Right cardiac atrium (tissue), 5 donors: ENCODE data around the gene ICAM2. TPM values are rescaled to one million over a fixed set of nuclear protein-coding genes. Genes with fewer than 3 reads are reported as not detected.
"Not testable (repeated sequence)": the region's sequence is repeated elsewhere in the genome, so short reads cannot be mapped to it uniquely, and the experiment has no call there.

Experiments used
- ATAC-seq, 2 donors: fragments of 200-7000 bp; cut with Tn5 transposase; one replicate each; pipeline versions ENCODE4 v1.8.0 to v1.9.1; 2020; ENCODE audit warnings: moderate library complexity in 2 of 2, mild to moderate bottlenecking in 1 of 2
- DNase-seq, 3 donors: peaks; one replicate each; pipeline ENCODE4 v3.0.0-alpha.2; 2020
- H3K27ac ChIP-seq: one replicate; pipeline ENCODE4 v1.5.1; 2013; ENCODE audit warnings: mild to moderate bottlenecking, low read length, control low read depth, moderate library complexity
- H3K27me3 ChIP-seq: one replicate; pipeline ENCODE4 v1.6.1; 2013; ENCODE audit not compliant: control insufficient read depth, insufficient read depth
- H3K4me1 ChIP-seq: one replicate; pipeline ENCODE4 v1.6.1; 2013; ENCODE audit warnings: low read length; ENCODE audit not compliant: control insufficient read depth, insufficient read depth
- H3K4me3 ChIP-seq: one replicate; pipeline ENCODE4 v1.5.1; 2013; ENCODE audit warnings: low read length, control low read depth
- H3K9me3 ChIP-seq: one replicate; pipeline ENCODE4 v1.6.1; 2013; ENCODE audit warnings: low read length; ENCODE audit not compliant: control insufficient read depth
- WGBS: extraction: QIAGEN DNeasy Blood & Tissue Kit; methylation state at CpG from one replicate; pipeline ENCODE4 v1.1.7; 2013; 5-methylcytosine and 5-hydroxymethylcytosine counted together
- intact Hi-C, 4 donors: fragments of 100-400 bp; cut with DNase I; formaldehyde crosslinking; loops; one replicate each; pipeline versions ENCODE4 v1.11.0 to v1.14.0; 2022 to 2023
- polyA plus RNA-seq: library from polyadenylated mRNA; stranded (reverse); fragments of 200-250 nt; gene quantifications from one replicate; pipeline ENCODE4 v1.2.3, GENCODE V29; 2013
- total RNA-seq, 4 donors: library from RNA; stranded (reverse); fragmentation: NEBNext Ultra II Directional; extraction: Animal tissue kit (Norgen Biotek cat#: 25700); gene quantifications; one replicate each; pipeline ENCODE4 v1.2.1, GENCODE V29; 2021
- donor health status: healthy with polysubstance abuse.
- donor health status: DM: no; HTN: yes; CAD: no.
- donor health status: DM: no; HTN: no; CAD: no.
- donor health status: DM: no; HTN: yes; CAD: no; lungs with severe emphysema.
- donor health status: DM: yes; HTN: yes; CAD: no.

ICAM2 gene
- total and polyA plus RNA-seq, 5 donors, result 17.6 to 50.3 (median 27.4) TPM

GRCh38 chr17:64009571-64010402 lies 10.6 kb downstream of the ICAM2 start:
- H3K4me3 ChIP-seq, result no peak overlapping the region
- 64% methylated on average over 8 of the region's 8 CpGs for WGBS
- intact Hi-C loops, result no loop called here
- no peak overlapping the region for H3K27ac ChIP-seq
- DNase-seq, result no peak
- ATAC-seq, result no peak
- H3K9me3 ChIP-seq, result no peaks in the 10 kb centered on the region
- H3K27me3 ChIP-seq, result no peaks in the 10 kb centered on the region
- H3K4me1 ChIP-seq, result peaks cover 11% of the 10 kb centered on the region

GRCh38 chr17:64008830-64009229 lies 11.6 kb downstream of the ICAM2 start:
- no peak for DNase-seq
- no peak overlapping the region for H3K4me3 ChIP-seq
- ATAC-seq, result no peak
- peaks cover 11% of the 10 kb centered on the region for H3K4me1 ChIP-seq
- no peaks in the 10 kb centered on the region for H3K9me3 ChIP-seq
- peak overlapping the region; percentile 23 for H3K27ac ChIP-seq
- intact Hi-C loops, result no loop called here
- H3K27me3 ChIP-seq, result no peaks in the 10 kb centered on the region
- 60% methylated on average over 4 of the region's 4 CpGs for WGBS

- ATAC-seq (no peak), DNase-seq (no peak)
- WGBS, result 78% methylated on average over 5 of the region's 5 CpGs
- no peak overlapping the region for H3K4me3 ChIP-seq
- H3K9me3 ChIP-seq, result no peaks in the 10 kb centered on the region
- peak overlapping the region; percentile 53 for H3K27ac ChIP-seq
- intact Hi-C loops, result no loop called here
- peaks cover 11% of the 10 kb centered on the region for H3K4me1 ChIP-seq
- no peaks in the 10 kb centered on the region for H3K27me3 ChIP-seq
Observed at GRCh38 chr17:64008346-64008745, 12.1 kb downstream of the ICAM2 start.

- intact Hi-C loops, result no loop called here
- peaks cover 11% of the 10 kb centered on the region for H3K4me1 ChIP-seq
- H3K9me3 ChIP-seq, result no peaks in the 10 kb centered on the region
- H3K27ac ChIP-seq, result peak overlapping the region; percentile 45
- no peaks in the 10 kb centered on the region for H3K27me3 ChIP-seq
- ATAC-seq, result peak; percentile 36 to 63
- WGBS, result 52% methylated on average over 5 of the region's 5 CpGs
- H3K4me3 ChIP-seq, result no peak overlapping the region
- DNase-seq, result peak in 2 of 3 donors; percentile 71 to 72
Observed at GRCh38 chr17:64007838-64008282, 12.6 kb downstream of the ICAM2 start.

- intact Hi-C loops, H3K4me3 ChIP-seq, H3K27me3 ChIP-seq, DNase-seq, H3K9me3 ChIP-seq: not testable (repeated sequence)
- 77% methylated on average over 5 of the region's 5 CpGs for WGBS
- Histone ChIP-seq H3K4me1 (peaks cover 11% of the 10 kb centered on the region), H3K27ac (peak overlapping the region; percentile 45)
- ATAC-seq, result peak in 1 of 2 donors; percentile 10
Observed at GRCh38 chr17:64007089-64007837, 13.2 kb downstream of the ICAM2 start.

GRCh38 chr17:64006361-64007088 lies 13.9 kb downstream of the ICAM2 start:
- Histone ChIP-seq H3K4me1 (peaks cover 11% of the 10 kb centered on the region), H3K27ac (peak overlapping the region; percentile 90), H3K27me3 (no peaks in the 10 kb centered on the region), H3K9me3 (no peaks in the 10 kb centered on the region), H3K4me3 (peak overlapping the region; percentile 8)
- peak; percentile 82 to 91 (median 86) for DNase-seq
- peak; percentile 80 to 84 for ATAC-seq
- intact Hi-C loops, result no loop called here
- 52% methylated on average over 13 of the region's 13 CpGs for WGBS

GRCh38 chr17:64005734-64006167 lies 14.7 kb downstream of the ICAM2 start:
- WGBS, result 42% methylated on average over 6 of the region's 6 CpGs
- Histone ChIP-seq H3K4me3 (peak overlapping the region; percentile 8), H3K9me3 (no peaks in the 10 kb centered on the region), H3K27ac (peak overlapping the region; percentile 43), H3K4me1 (peaks cover 11% of the 10 kb centered on the region), H3K27me3 (no peaks in the 10 kb centered on the region)
- intact Hi-C loops, result no loop called here
- DNase-seq (peak in 2 of 3 donors; percentile 49 to 62), ATAC-seq (peak; percentile 1 to 3)

GRCh38 chr17:64004903-64005733 lies 15.3 kb downstream of the ICAM2 start:
- Histone ChIP-seq H3K27ac (no peak overlapping the region), H3K9me3 (no peaks in the 10 kb centered on the region), H3K27me3 (no peaks in the 10 kb centered on the region), H3K4me3 (peak overlapping the region; percentile 8), H3K4me1 (peaks cover 11% of the 10 kb centered on the region)
- DNase-seq, result peak in 1 of 3 donors; percentile 49
- ATAC-seq, result no peak
- 73% methylated on average over 19 of the region's 19 CpGs for WGBS
- intact Hi-C loops, result no loop called here

- Histone ChIP-seq H3K27ac (no peak overlapping the region), H3K4me3 (no peak overlapping the region), H3K9me3 (no peaks in the 10 kb centered on the region), H3K4me1 (peaks cover 10% of the 10 kb centered on the region), H3K27me3 (no peaks in the 10 kb centered on the region)
- 91% methylated on average over 7 of the region's 7 CpGs for WGBS
- ATAC-seq (no peak), DNase-seq (no peak)
- intact Hi-C loops, result no loop called here
Observed at GRCh38 chr17:64004218-64004770, 16.1 kb downstream of the ICAM2 start.
